Gastroesophageal sphincter (tissue), 4 donors: ENCODE data around the gene SLC6A16. TPM values are rescaled to one million over a fixed set of nuclear protein-coding genes. Genes with fewer than 3 reads are reported as not detected.
"Not testable (repeated sequence)": the region's sequence is repeated elsewhere in the genome, so short reads cannot be mapped to it uniquely, and the experiment has no call there.

Experiments used
- ATAC-seq: fragments of 150-250 bp; one replicate; pipeline ENCODE4 v1.9.1; 2016; ENCODE audit warnings: mild to moderate bottlenecking, moderate library complexity
- H3K27ac ChIP-seq, 4 donors: fragments of 200-600 bp; sonication (generic) in 3 of 4; 1 replicate in 3 of 4; 2 replicates in 1 of 4; pipeline ENCODE4 v1.5.1; 2016 to 2019
- H3K27me3 ChIP-seq: fragments of 200-600 bp; sonication (generic); one replicate; pipeline ENCODE4 v1.5.1; 2019
- H3K36me3 ChIP-seq, 2 donors: fragments of 200-600 bp; sonication (generic); one replicate each; pipeline ENCODE4 v1.5.1; 2019; ENCODE audit warnings: control low read depth in 1 of 2
- H3K4me1 ChIP-seq, 3 donors: fragments of 200-600 bp; sonication (generic); 1 replicate in 2 of 3; 2 replicates in 1 of 3; pipeline ENCODE4 v1.5.1; 2016 to 2019; ENCODE audit warnings: control low read depth in 2 of 3
- H3K4me3 ChIP-seq, 2 donors: fragments of 200-600 bp; sonication (generic); one replicate each; pipeline ENCODE4 v1.5.1; 2019; ENCODE audit warnings: mild to moderate bottlenecking in 1 of 2, moderate library complexity in 1 of 2
- H3K9me3 ChIP-seq, 3 donors: fragments of 200-600 bp; sonication (generic); one replicate each; pipeline ENCODE4 v1.5.1; 2017 to 2019; ENCODE audit warnings: control low read depth in 2 of 3
- EP300 ChIP-seq: sonication (generic); formaldehyde crosslinking; IDR thresholded peaks from one replicate; pipeline ENCODE4 v1.6.1; 2017; ENCODE audit warnings: antibody characterized with exemption, mild to moderate bottlenecking
- POLR2A ChIP-seq, 2 donors: fragments of 450-650 bp; IDR thresholded peaks; one replicate each; pipeline ENCODE4 v1.6.1; 2017; ENCODE audit warnings: antibody characterized with exemption in 2 of 2, mild to moderate bottlenecking in 2 of 2, moderate library complexity in 1 of 2
- POLR2AphosphoS5 ChIP-seq: sonication (generic); formaldehyde crosslinking; IDR thresholded peaks from one replicate; pipeline ENCODE4 v1.6.1; 2017; ENCODE audit warnings: antibody characterized with exemption
- WGBS, 2 donors: methylation state at CpG; one replicate each; pipeline ENCODE4 v1.1.5; 2018; ENCODE audit warnings: low coverage in 1 of 2; 5-methylcytosine and 5-hydroxymethylcytosine counted together
- total RNA-seq, 4 donors: library from RNA; depleted of rRNA; stranded (reverse); fragments of >200 nt; gene quantifications; one replicate each; pipeline ENCODE4 v1.1.0, GENCODE V29; 2016
- TF ChIP-seq, protein P1 (sequence below), 4 experiments: fragments of 200-600 bp in 2 of 4; fragments of 450-650 bp in 2 of 4; sonication (generic) in 1 of 4; IDR thresholded peaks; one replicate each; pipeline ENCODE4 v1.5.1; 2017 to 2019; ENCODE audit warnings: antibody characterized with exemption in 4 of 4, mild to moderate bottlenecking in 2 of 4, moderate library complexity in 2 of 4

SLC6A16 gene
- total RNA-seq, 4 donors from 2014 or later: 1.9 to 3.7 (median 2.5) TPM

DNA sequence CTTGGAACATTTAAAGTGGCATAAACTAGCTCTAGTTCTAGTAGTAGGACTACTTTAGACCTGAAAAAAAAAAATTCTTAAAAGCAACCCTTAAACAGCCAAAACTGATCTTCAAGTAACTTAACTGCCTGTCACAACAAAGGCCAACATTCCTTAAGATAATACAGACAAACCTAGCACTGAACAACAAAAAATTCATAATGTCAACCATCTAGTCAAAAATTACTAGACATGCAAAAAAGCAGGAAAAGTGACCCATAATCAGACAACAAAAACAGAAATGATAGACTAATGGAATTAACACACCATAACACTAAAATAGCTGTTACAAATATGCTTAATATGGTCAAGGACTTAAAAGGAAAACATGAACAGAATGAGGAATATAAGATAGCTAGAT, 6.7 kb downstream of the SLC6A16 start:
- no peak overlapping the region for H3K27ac ChIP-seq
- ATAC-seq: no peak
- H3K36me3 ChIP-seq: peaks cover 0 to 12% of the 10 kb centered on the region in 2 donors
- H3K4me3 ChIP-seq: no peak overlapping the region
- TF ChIP-seq EP300: no peak
- no peak for TF ChIP-seq POLR2A (IDR thresholded peaks at IDR 0.05)
- TF ChIP-seq, protein P1, sequence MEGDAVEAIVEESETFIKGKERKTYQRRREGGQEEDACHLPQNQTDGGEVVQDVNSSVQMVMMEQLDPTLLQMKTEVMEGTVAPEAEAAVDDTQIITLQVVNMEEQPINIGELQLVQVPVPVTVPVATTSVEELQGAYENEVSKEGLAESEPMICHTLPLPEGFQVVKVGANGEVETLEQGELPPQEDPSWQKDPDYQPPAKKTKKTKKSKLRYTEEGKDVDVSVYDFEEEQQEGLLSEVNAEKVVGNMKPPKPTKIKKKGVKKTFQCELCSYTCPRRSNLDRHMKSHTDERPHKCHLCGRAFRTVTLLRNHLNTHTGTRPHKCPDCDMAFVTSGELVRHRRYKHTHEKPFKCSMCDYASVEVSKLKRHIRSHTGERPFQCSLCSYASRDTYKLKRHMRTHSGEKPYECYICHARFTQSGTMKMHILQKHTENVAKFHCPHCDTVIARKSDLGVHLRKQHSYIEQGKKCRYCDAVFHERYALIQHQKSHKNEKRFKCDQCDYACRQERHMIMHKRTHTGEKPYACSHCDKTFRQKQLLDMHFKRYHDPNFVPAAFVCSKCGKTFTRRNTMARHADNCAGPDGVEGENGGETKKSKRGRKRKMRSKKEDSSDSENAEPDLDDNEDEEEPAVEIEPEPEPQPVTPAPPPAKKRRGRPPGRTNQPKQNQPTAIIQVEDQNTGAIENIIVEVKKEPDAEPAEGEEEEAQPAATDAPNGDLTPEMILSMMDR (IDR thresholded peaks at IDR 0.05): no peak
- no peak for TF ChIP-seq POLR2AphosphoS5
- no peaks in the 10 kb centered on the region for H3K27me3 ChIP-seq
- no peaks in the 10 kb centered on the region for H3K4me1 ChIP-seq
- H3K9me3 ChIP-seq: peaks cover 0 to 28% (median 2%) of the 10 kb centered on the region in 3 donors

DNA sequence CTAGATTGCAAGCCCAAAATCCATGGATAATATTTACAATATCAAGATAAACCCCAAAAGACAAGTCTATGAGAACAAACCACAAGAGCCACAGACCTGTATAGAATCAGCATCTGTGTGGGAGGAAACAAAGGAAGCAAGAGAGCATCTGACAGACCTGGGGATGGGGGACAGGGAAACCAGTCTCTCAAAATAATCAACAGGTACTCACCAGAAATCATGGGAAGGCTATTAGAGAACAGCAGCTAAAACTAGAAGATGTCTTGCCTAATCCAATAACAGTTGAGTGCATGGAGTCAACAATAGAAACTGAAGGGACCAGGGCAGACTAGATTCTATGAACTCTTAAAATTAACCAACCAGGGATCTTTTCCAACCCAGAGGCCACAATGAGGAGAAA, 8.7 kb downstream of the SLC6A16 start:
- Histone ChIP-seq H3K27ac (no peak overlapping the region), H3K4me1 (no peaks in the 10 kb centered on the region), H3K27me3 (no peaks in the 10 kb centered on the region), H3K4me3 (no peak overlapping the region), H3K9me3 (peaks cover 0 to 21% (median 2%) of the 10 kb centered on the region in 3 donors), H3K36me3 (peaks cover 0 to 4% of the 10 kb centered on the region in 2 donors)
- no peak for ATAC-seq
- TF ChIP-seq POLR2AphosphoS5 (no peak), EP300 (no peak)
- TF ChIP-seq, protein P1 (IDR thresholded peaks at IDR 0.05): no peak

DNA sequence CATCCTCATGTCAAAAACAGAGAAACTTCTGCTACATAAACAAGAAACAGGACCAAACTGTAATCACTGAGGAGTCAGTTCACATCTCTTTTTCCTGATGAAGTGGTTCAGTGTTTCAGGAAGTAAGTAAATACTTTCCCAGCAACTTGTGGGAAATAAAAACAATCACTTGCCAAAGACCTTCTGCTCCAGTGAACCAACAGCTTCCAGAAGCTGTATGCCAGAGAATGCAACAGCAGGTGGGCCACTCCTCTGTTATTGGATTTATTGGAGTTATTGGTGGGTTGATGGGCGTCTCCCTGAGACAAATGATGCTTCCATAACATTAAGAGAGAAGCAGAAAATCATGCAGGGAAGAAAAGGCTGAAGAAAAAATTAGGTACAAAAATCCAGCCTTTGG, 9.9 kb downstream of the SLC6A16 start:
- H3K27ac ChIP-seq: no peak overlapping the region
- no peak for ATAC-seq
- H3K27me3 ChIP-seq: no peaks in the 10 kb centered on the region
- no peak overlapping the region for H3K4me3 ChIP-seq
- H3K4me1 ChIP-seq: no peaks in the 10 kb centered on the region
- H3K36me3 ChIP-seq: peaks cover 0 to 14% of the 10 kb centered on the region in 2 donors
- TF ChIP-seq, protein P1 (IDR thresholded peaks at IDR 0.05): no peak
- TF ChIP-seq POLR2A (IDR thresholded peaks at IDR 0.05) (no peak), EP300 (no peak), POLR2AphosphoS5 (no peak)
- H3K9me3 ChIP-seq: peaks cover 0 to 15% (median 2%) of the 10 kb centered on the region in 3 donors
- WGBS, 2 donors: 57 to 71% methylated on average over 1 of the region's 1 CpG

DNA sequence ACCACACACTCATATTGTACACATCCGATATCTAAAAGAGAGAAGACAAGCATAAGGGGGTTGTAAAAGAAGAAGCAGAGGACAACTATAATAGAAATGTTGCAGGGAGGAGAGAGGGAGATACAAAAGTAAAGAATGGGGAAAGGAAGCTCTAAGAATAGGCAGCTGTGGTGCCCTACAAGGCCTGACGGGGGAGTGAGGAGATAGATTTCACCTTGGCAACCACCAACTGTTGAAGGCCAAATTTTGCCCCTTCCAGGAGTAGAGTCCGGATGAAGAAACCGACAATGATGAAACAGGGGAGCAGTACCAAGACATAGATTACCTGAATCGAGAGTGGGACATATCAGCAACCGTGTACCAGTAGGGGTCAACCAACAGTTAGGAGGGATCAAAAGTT, 15.9 kb downstream of the SLC6A16 start:
- WGBS, 2 donors: 90 to 100% methylated on average over 1 to 6 of the region's 6 CpGs
- Histone ChIP-seq H3K27me3 (no peaks in the 10 kb centered on the region), H3K4me3 (no peak overlapping the region), H3K4me1 (no peaks in the 10 kb centered on the region), H3K9me3 (no peaks in the 10 kb centered on the region), H3K36me3 (peaks cover 0 to 33% of the 10 kb centered on the region in 2 donors), H3K27ac (no peak overlapping the region)
- TF ChIP-seq, protein P1 (IDR thresholded peaks at IDR 0.05): no peak
- TF ChIP-seq POLR2AphosphoS5 (no peak), POLR2A (IDR thresholded peaks at IDR 0.05) (no peak), EP300 (no peak)
- ATAC-seq: no peak

DNA sequence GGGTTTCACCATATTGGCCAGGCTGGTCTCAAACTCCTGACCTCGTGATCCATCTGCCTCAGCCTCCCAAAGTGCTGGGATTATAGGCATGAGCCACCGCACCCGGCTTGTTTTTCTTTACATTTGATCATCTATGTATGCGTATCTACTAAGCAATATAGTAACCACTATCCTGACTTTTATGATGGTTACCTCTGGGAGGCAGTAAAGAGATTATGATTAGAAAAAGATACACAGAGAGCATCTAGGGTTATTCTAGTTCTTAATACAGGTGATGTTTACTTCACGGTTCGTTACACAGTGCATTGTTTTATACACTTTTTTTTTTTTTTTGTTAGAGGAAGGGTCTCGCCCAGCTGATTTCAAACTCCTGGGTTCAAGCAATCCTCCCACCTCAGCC, 18.3 kb downstream of the SLC6A16 start:
- H3K36me3 ChIP-seq: peaks cover 0 to 33% of the 10 kb centered on the region in 2 donors
- ATAC-seq, H3K27me3 ChIP-seq, H3K27ac ChIP-seq, H3K4me3 ChIP-seq, H3K9me3 ChIP-seq, H3K4me1 ChIP-seq: not testable (repeated sequence)
- 64 to 79% methylated on average over 6 to 7 of the region's 7 CpGs for WGBS, 2 donors

DNA sequence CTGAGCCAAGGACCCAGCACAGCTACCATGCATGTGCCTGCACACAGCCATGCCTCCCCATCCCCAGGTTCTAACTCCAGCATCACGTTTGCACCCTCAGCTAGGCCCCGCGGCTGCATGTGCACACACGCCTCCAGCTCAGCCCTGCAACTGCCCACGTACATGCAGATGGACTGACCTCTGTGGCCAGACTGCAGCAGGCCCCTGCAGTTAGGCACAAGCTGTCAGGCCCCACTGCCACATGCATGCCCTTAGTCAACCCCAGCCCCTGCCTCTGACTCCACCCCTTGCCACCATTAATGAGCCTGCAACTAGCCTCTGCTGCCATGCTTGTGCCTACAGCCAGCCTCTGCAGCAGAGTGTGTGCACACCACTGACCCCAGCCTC, 23.1 kb downstream of the SLC6A16 start:
- Histone ChIP-seq H3K9me3 (peaks cover 0 to 6% (median 0%) of the 10 kb centered on the region in 3 donors), H3K27me3 (no peaks in the 10 kb centered on the region), H3K4me3 (no peak overlapping the region), H3K36me3 (no peaks in the 10 kb centered on the region), H3K4me1 (peaks cover 0 to 6% (median 0%) of the 10 kb centered on the region in 3 donors), H3K27ac (no peak overlapping the region)
- no peak for ATAC-seq
- no peak for TF ChIP-seq EP300
- TF ChIP-seq, protein P1 (IDR thresholded peaks at IDR 0.05): no peak
- no CpG with 5 or more reads among the region's 5 CpGs for WGBS, 2 donors
